Astrocyte (in vitro differentiated cells and primary cell): ENCODE data around the gene FOSL2.

Source experiments
- CTCF ChIP-seq: IDR thresholded peaks from 2 replicates; pipeline ENCODE4 v1.5.1; 2011; ENCODE audit warnings: low read depth, mild to moderate bottlenecking, inconsistent platforms, low read length, moderate library complexity; ENCODE audit not compliant: insufficient read depth
- EZH2 ChIP-seq: IDR thresholded peaks from 2 replicates; pipeline ENCODE4 v1.6.1; 2012; ENCODE audit warnings: mild to moderate bottlenecking, low read length, inconsistent platforms; ENCODE audit not compliant: insufficient read depth

GRCh38 chr2:28452534-28453081, 60.0 kb downstream of the FOSL2 start:
- peak; percentile 67 for TF ChIP-seq CTCF
- TF ChIP-seq EZH2, result no peak
